GM19438 (cell line): ENCODE results near the gene TENM3.
"Not testable (repeated sequence)": the region's sequence is repeated elsewhere in the genome, so short reads cannot be mapped to it uniquely, and the experiment has no call there.

Source experiments
- ATAC-seq: cut with Tn5 transposase; IDR thresholded peaks from one replicate; pipeline ENCODE4 v1.9.1; 2021; ENCODE audit warnings: low read depth; ENCODE audit not compliant: unreplicated experiment

Gene TENM3

DNA sequence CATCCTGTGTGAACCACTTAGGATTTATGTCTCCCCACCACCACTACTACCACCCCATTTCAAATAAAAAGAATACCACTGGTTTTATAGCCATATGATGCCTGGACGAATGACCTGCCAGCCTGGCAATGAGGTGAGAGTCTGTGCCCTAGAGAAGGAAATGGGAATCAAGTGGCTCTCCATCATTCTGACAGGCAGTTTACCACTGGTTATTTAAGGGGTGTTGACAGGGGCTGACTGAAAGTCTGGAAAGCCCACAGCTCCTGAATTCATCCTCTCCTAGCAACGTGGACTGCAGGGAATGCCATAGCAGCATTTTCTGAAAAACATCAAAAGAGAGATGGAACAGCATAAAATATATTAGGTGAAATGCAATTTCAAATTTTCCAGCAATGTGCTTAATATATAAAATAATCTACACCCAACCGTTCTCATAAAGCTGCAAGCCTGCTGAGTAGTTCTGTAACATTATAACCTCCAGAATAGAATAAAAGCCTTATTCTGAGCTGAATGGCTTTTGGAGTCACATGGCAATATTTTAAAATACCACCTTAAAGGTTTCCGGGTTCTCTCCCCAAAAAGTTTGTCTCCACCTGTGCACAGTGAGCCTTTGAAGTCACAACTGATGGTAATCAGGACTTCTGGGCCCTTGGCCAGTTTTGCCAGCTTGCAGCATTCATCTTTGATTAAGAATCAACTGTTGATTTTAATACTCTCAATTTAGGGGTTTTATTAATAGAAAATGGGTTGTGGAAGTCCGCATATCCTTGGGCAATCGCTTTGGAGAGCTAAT lies 552.4 kb downstream of the TENM3 start:
- ATAC-seq, result no peak

GRCh38 chr4:182799515-182800215 lies 556.5 kb downstream of the TENM3 start:
- ATAC-seq, result no peak

DNA sequence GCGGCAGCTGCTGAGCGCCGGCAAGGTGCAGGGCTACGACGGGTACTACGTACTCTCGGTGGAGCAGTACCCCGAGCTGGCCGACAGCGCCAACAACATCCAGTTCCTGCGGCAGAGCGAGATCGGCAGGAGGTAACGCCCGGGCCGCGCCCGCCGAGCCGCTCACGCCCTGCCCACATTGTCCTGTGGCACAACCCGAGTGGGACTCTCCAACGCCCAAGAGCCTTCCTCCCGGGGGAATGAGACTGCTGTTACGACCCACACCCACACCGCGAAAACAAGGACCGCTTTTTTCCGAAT lies 557.0 kb downstream of the TENM3 start:
- ATAC-seq, result no peak

- no peak for ATAC-seq
Measured at GRCh38 chr4:182801636-182802035, 558.4 kb downstream of the TENM3 start.

- ATAC-seq, result no peak
Measured at GRCh38 chr4:182802621-182803020, 559.4 kb downstream of the TENM3 start.

DNA sequence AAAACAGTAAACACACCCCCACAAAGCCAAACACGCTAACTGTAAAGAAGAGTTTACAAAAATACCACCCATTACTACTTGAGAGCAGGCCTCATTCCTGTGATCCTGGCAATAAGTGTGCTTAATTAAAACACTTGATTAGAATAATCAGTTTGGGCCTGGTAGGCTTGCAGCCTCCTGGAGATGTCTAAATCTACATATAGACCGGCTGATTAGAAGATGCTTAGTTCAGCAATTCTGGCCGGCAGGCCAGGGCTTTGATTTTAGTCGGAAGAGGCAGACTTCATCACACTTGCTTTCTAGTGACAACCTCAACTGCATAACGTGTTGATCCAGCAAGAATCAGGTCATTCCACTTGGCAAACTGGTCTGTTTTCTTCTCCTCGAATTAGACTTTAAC lies 560.0 kb downstream of the TENM3 start:
- no peak for ATAC-seq

DNA sequence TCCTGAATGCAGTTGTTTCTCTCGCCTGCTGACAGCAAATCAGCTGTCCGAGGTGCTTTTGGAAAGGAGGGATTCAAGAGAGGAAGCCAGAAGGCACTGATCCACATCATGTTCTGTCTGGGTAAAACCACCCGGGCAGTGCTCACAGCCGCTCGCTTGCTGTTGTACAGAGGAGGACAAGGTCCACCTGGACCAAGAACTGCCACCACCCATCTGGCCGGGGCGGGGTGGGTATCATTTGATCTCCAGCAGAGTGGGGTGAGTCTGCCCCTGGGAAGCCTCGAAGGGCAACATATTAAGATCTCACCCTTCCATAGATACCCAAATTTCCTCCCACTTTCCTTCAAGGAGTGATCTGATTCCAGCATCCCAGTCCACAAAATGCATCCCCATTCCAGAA lies 560.9 kb downstream of the TENM3 start:
- ATAC-seq, result no peak

DNA sequence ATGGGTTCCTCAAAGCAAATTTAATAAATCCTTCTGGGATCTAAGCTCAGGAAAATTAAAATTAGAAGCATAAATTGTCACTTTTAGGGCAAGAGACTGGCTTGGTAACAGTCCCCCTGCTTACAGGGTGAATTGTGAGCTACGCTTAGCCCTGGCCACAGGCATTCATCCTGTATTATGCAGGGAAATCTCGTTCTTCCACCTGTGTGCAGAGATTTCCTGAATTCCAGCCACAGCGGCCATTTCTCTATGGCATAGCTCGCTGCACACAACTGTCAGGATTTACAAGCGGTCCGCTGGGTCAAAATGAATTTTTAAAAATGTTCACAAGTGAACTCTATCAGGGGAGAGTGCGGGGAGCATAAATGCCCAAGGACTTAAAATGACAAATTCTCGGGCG lies 562.1 kb downstream of the TENM3 start:
- no peak for ATAC-seq

DNA sequence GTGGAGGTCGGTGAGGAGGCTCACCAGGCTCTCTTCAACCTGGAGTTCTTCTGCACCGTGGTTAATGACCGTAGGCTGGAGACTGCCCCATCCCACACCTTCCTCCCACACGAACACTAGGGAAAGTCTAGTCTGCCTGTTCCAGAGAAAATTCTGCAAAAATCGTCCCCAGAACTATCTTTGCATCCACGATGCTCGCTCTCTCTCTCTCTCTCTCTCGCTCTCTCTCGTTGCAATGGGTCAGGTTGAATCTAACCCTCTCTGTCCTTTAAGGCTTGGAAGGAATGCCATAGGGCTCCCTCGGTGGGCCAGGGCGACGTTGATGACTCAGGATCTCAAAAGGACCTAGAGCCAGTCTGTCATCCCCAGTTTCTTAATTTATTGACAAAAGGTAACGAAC lies 562.5 kb downstream of the TENM3 start:
- no peak for ATAC-seq

DNA sequence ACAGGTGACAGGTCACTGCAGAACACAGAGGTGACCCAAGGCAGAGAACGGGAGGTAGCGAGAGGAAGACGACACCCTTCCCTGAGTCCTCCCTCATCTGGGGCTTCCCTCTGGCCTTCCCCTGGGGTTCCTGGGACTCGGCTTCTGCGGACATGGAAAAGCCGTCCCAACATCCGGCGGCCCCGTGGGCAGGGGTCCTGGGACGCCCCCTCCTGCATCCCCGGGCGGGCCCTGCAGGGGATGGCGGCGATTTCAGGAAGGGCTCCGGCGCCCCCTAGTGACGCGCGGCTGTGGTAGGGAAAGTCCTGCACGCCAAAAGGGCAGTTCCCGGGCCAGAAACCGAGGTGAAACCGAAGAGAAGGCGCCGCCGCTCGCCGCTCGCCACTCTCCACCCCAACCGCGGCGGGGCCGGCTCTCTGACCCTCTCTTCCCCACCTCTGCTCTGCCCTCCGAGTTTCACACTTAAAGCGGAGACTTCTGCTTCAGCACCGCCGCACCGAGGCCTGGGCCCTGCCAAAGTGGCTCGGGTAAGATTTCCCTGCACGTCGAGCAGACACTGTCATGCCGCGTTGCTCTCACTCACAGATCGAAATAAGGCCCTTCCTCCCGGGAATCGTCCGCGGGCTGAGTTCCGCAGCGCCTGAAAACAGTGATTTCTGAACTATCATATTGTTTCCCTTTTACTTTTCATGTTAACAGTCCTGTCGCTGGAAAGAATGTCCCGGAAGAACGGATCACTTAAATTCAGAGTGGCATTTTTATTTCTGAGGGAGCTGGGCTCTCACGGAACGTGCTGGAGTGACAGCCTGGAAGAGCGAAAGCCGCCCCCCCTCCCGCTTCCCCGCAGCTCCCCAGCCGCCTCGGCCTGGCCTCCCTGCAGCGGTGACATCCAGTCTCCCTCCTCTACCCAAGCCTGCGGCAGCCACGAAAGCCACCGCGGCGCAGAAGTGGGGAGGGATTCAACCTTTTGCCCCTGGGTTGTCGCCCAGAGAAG lies 563.4 kb downstream of the TENM3 start:
- ATAC-seq, result peak; percentile 68

DNA sequence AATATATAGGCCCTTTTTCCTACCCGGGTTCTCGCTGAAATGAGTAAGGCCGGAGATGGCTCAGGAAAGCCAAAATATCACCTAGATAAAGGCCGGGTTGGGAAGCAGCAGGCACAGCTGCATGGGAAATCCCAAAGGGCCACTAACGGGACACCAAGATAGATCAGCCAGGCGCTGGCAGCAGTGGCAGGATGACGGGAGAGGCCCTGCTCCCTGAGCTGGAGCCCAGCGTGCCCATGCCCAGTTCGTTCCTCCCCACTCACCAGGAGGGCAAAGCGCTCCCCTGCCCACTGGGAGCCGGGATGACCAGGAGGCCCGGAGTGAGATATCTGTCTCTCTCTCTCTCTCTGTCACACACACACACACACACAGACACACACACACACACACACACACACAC lies 564.1 kb downstream of the TENM3 start:
- ATAC-seq, result no peak

DNA sequence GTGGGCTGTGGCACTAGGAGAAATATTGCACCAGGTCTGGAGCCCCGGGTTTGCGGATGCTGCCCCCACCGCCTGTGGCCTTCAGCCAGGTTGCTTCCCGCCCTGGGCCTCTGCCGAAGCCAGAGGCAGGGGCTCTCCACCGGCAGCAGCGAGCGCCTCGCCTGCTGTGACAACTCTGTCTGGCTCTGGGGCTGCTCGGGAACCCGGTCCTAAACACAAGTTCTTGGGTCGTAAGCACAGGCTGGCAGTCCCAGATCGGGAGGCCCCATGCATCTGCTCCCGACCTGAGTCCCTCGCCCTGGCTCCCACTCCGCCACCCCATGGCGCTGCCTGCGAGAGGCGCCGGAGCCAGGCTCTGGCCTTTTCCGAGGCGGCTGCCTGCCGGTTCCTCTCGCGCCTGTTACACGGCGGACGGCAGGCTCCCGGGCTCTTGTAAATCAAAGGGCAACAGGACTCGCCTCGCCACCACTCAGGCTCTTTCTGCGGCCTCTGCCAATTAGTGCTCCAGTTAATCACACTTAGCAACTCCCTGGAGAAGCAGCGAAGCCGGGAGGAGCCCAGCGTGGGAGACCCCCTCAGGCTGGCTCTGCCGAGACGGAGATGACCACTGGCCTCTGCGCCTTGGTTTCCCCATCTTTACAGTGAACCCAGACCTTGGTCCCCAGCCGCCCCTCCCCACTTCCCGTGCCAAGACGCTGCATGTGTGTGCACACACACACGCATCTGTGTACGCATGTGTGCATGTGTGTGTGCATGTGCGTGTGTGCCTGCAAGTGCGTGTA lies 564.8 kb downstream of the TENM3 start:
- ATAC-seq, result no peak

DNA sequence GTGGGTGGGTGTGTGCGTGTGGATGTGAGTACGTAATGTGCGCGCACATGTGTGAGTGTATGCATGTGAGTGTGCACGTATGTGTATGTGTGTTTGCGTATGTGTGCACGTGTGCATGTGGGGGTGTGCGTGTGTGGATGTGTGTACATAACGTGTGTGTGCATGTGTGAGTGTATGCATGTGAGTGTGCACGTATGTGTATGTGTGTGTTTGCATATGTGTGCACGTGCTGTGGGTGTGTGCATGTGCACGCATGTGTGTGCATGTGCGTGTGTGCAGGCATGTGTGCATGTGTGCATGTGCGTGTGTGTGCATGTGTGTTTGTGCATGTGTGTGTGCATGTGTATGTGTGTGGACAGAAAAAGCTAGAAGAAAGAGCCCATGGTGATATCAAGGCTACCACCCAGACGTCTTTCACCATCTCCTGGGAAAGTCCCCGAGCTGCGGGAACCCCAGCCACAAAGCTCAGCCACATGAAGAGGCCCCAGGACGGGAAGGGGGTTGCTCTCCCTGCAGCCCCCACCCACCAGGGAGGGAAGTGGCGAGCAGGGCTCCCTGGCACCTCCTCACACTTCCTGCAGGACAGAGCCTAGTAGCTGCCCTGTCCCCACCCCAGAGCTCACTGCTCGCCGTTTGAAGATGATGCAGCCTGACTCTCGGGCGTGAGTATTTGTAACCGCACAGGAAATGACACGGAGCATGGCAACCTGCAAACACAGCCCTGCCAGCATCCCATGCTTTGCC lies 565.6 kb downstream of the TENM3 start:
- peak; percentile 73 for ATAC-seq

GRCh38 chr4:182809417-182810102 lies 566.4 kb downstream of the TENM3 start:
- peak; percentile 24 for ATAC-seq

DNA sequence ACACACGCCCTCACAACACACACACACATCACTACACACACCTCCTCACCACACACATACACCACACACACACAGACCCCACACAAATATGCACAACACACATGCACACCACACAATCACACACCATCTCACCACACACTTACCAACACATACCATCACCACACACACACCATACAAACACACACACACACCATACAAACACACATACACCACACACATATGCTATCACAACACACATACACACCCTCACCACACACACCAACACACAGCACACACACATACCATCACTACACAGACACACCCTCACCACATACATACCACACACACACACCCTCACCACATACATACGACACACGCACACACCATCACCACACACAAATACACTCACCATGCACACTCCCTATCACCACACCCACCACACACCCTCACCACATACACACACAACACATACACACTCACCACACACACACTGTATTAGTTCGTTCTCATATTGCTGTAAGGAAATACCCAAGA lies 567.0 kb downstream of the TENM3 start:
- ATAC-seq, result no peak

- no peak for ATAC-seq
Measured at GRCh38 chr4:182812916-182813315, 569.7 kb downstream of the TENM3 start.

DNA sequence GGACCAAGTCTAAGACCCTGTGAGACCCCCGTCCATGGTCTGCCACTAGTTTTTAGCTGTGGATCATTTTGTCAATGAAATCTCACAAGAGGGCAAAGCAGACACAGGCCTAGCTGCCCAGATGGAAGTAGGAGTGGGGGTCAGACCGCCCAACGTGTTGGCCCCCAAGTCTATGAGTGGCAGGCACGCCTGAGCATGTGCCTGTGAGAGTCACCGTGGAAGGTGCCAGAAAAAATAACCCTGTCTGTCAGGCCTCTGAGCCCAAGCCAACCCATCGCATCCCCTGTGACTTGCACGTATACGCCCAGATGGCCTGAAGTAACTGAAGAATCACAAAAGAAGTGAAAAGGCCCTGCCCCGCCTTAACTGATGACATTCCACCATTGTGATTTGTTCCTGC lies 570.9 kb downstream of the TENM3 start:
- ATAC-seq, result not testable (repeated sequence)

DNA sequence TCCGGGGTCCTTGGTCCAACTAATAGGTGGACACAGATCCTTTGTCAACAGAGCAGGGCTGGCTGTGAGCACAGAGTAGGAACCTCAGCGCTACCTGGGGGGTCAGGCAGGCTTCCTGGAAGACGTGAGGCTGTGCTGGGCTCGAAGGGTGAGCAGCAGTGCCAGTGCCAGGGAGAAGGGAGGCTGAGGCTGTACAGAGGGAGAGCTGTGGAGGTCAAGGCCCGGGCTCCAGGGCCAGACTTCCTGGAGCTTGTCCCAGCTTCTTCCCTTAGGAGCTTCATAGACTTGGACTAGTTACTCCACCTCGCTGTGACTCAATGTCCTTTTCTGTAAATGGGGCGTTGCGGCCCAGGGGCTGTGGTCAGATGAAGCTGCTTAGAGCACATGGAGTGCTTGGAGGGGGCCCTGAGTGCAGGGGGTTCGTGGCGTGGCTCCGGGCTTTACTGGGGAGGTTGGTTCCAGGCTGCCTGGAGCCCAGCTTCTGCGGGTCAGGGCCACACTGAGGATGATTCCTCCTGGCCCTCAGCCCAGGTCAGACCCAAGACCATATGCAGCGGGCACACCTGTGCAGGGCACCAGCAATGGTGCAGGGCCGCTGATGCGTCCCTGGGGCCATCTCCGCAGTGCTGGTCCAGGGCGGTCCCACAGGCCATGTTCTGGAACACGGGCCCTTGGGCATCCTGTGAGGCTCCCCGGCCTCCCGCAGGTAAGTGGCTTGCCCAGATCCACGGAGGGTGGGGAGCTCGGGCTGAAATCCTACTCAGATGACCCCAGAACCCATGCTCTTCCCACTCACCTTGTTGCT lies 575.9 kb downstream of the TENM3 start:
- ATAC-seq, result no peak
